BJ (cell line): ENCODE data around the gene CHSY3. TPM values are rescaled to one million over a fixed set of nuclear protein-coding genes. Genes with fewer than 3 reads are reported as not detected.
A peak's percentile ranks its signal among the peaks of the same experiment; 100 is the strongest.

Experiments
- CTCF ChIA-PET: fragments of 350-600 bp; formaldehyde crosslinking; extraction: SDS; loops from one replicate; lab custom pipeline; 2021; ENCODE audit warnings: antibody characterized with exemption, inconsistent platforms; lab: Yijun Ruan, JAX
- POLR2A ChIA-PET: fragments of 300-600 bp; sonication (Branson Sonifier 250); formaldehyde crosslinking; extraction: SDS; loops from one replicate; lab custom pipeline; 2021; ENCODE audit warnings: antibody characterized with exemption; lab: Charles Lee
- DNase-seq: peaks from one replicate; pipeline ENCODE4 v3.0.0-alpha.2; 2011; ENCODE audit warnings: low read depth
- H3K27me3 ChIP-seq: 2 replicates; pipeline ENCODE4 v1.6.0; 2011; ENCODE audit warnings: low read length; ENCODE audit not compliant: control insufficient read depth, insufficient read depth
- H3K36me3 ChIP-seq: 2 replicates; pipeline ENCODE4 v1.5.1; 2011; ENCODE audit warnings: low read length; ENCODE audit not compliant: control insufficient read depth, insufficient read depth
- H3K4me3 ChIP-seq: 2 replicates; pipeline ENCODE4 v1.5.1; 2011; ENCODE audit warnings: low read depth, mild to moderate bottlenecking, control low read depth, low read length
- CTCF ChIP-seq: IDR thresholded peaks from 2 replicates; pipeline ENCODE4 v1.5.1; 2011; ENCODE audit warnings: low read depth, mild to moderate bottlenecking, control low read depth, inconsistent platforms, low read length, moderate library complexity; ENCODE audit not compliant: insufficient read depth
- polyA plus RNA-seq: library from polyadenylated mRNA; depleted of rRNA; stranded (reverse); fragments of >200 nt; gene quantifications from 2 replicates; pipeline ENCODE4 v1.2.3, GENCODE V29; 2011

The CHSY3 gene
- polyA plus RNA-seq, 1 experiment: 0.91 TPM

GRCh38 chr5:129943936-129944335 lies 39.7 kb downstream of the CHSY3 start:
- no peak for DNase-seq
- CTCF ChIA-PET: no interaction called here
- Histone ChIP-seq H3K27me3 (no peaks in the 10 kb centered on the region), H3K4me3 (no peak overlapping the region), H3K36me3 (no peaks in the 10 kb centered on the region)
- no peak for TF ChIP-seq CTCF
- POLR2A ChIA-PET: no interaction called here

GRCh38 chr5:129945028-129945427 lies 40.8 kb downstream of the CHSY3 start:
- no peak overlapping the region for H3K4me3 ChIP-seq
- no peaks in the 10 kb centered on the region for H3K27me3 ChIP-seq
- CTCF ChIA-PET: interaction anchor here (0.7 kb wide), 1 partner anchor 11 kb away, joined by 4 read pairs; no protein-coding TSS in a partner anchor
- POLR2A ChIA-PET: no interaction called here
- peak; percentile 46 for DNase-seq
- no peak for TF ChIP-seq CTCF
- H3K36me3 ChIP-seq: no peaks in the 10 kb centered on the region

GRCh38 chr5:129945774-129946270 lies 41.6 kb downstream of the CHSY3 start:
- Histone ChIP-seq H3K27me3 (no peaks in the 10 kb centered on the region), H3K4me3 (no peak overlapping the region), H3K36me3 (no peaks in the 10 kb centered on the region)
- POLR2A ChIA-PET: no interaction called here
- DNase-seq: peak; percentile 9
- CTCF ChIA-PET: no interaction called here
- no peak for TF ChIP-seq CTCF

GRCh38 chr5:129951039-129951438 lies 46.8 kb downstream of the CHSY3 start:
- no peak for DNase-seq
- Histone ChIP-seq H3K36me3 (no peaks in the 10 kb centered on the region), H3K4me3 (no peak overlapping the region), H3K27me3 (no peaks in the 10 kb centered on the region)
- ChIA-PET POLR2A (no interaction called here), CTCF (no interaction called here)
- no peak for TF ChIP-seq CTCF

GRCh38 chr5:129958581-129958980 lies 54.3 kb downstream of the CHSY3 start:
- POLR2A ChIA-PET: no interaction called here
- CTCF ChIA-PET: no interaction called here
- no peak for TF ChIP-seq CTCF
- no peak overlapping the region for H3K4me3 ChIP-seq
- DNase-seq: no peak
- no peaks in the 10 kb centered on the region for H3K36me3 ChIP-seq
- no peaks in the 10 kb centered on the region for H3K27me3 ChIP-seq
